Right lobe of liver (tissue), 4 donors: ENCODE data around the gene EPHA2.

Experiments
- CTCF ChIP-seq, 4 donors: fragments of 200-600 bp in 3 of 4; fragments of 450-650 bp in 1 of 4; IDR thresholded peaks; one replicate each; pipeline versions ENCODE4 v1.5.1 to v1.8.0; 2016 to 2022; ENCODE audit warnings: antibody characterized with exemption in 4 of 4, mild to moderate bottlenecking in 2 of 4
- POLR2A ChIP-seq: fragments of 450-650 bp; IDR thresholded peaks from one replicate; pipeline ENCODE4 v1.6.1; 2017; ENCODE audit warnings: antibody characterized with exemption, mild to moderate bottlenecking
- donor health status: DM: no; HTN: no; CAD: no.
- donor health status: DM: no; HTN: no; CAD: no.
- donor health status: DM: no; HTN: yes; CAD: no.

GRCh38 chr1:16085522-16085921 lies 70.3 kb downstream of the EPHA2 start:
- TF ChIP-seq CTCF (IDR thresholded peaks at IDR 0.05) = no peak
- TF ChIP-seq POLR2A = no peak
